ENCODE data around the gene SORCS2. TPM values are rescaled to one million over a fixed set of nuclear protein-coding genes. Genes with fewer than 3 reads are reported as not detected.

SORCS2 gene
- total and polyA plus RNA-seq, 7 donors, result 0.18 to 1.5 (median 0.36) TPM

GRCh38 chr4:7264694-7265093, 72.4 kb downstream of the SORCS2 start:
- H3K27ac ChIP-seq, result no peak overlapping the region
- 84 to 86% (median 84%) methylated on average over 11 of the region's 11 CpGs for WGBS, 3 donors
- ATAC-seq (no peak), DNase-seq (no peak)
- H3K9me3 ChIP-seq, result no peaks in the 10 kb centered on the region
- no peak for TF ChIP-seq CTCF (IDR thresholded peaks at IDR 0.05)
- H3K27me3 ChIP-seq (ENCODE audit: insufficient read depth in 3 of 3, low read length in 2 of 3), result no peaks in the 10 kb centered on the region
- intact Hi-C loops (cut with DNase I), result no loop called here
- no peak overlapping the region for H3K4me3 ChIP-seq
- no peaks in the 10 kb centered on the region for H3K36me3 ChIP-seq (ENCODE audit: insufficient read depth in 1 of 2, low read depth in 1 of 2)
- H3K4me1 ChIP-seq, result peaks cover 14% of the 10 kb centered on the region

GRCh38 chr4:7266525-7267292, 74.4 kb downstream of the SORCS2 start:
- Histone ChIP-seq H3K36me3 (ENCODE audit: insufficient read depth in 1 of 2, low read depth in 1 of 2) (no peaks in the 10 kb centered on the region), H3K27ac (no peak overlapping the region), H3K9me3 (no peaks in the 10 kb centered on the region), H3K4me3 (no peak overlapping the region), H3K4me1 (peaks cover 1% of the 10 kb centered on the region), H3K27me3 (ENCODE audit: insufficient read depth in 3 of 3, low read length in 2 of 3) (no peaks in the 10 kb centered on the region)
- ATAC-seq, result no peak
- no peak for TF ChIP-seq CTCF (IDR thresholded peaks at IDR 0.05)
- intact Hi-C loops (cut with DNase I), result no loop called here
- DNase-seq, result no peak
- whole genome bisulfite sequencing, 3 donors, result 81% methylated on average over 18 of the region's 18 CpGs

GRCh38 chr4:7267829-7268228, 75.5 kb downstream of the SORCS2 start:
- intact Hi-C loops (cut with DNase I), result no loop called here
- TF ChIP-seq CTCF (IDR thresholded peaks at IDR 0.05), result no peak
- no peaks in the 10 kb centered on the region for H3K4me1 ChIP-seq
- H3K27ac ChIP-seq, result no peak overlapping the region
- ATAC-seq (no peak), DNase-seq (no peak)
- 85 to 94% (median 93%) methylated on average over 7 of the region's 7 CpGs for WGBS, 3 donors
- H3K27me3 ChIP-seq (ENCODE audit: insufficient read depth in 3 of 3, low read length in 2 of 3), result no peaks in the 10 kb centered on the region
- no peaks in the 10 kb centered on the region for H3K36me3 ChIP-seq (ENCODE audit: insufficient read depth in 1 of 2, low read depth in 1 of 2)
- no peak overlapping the region for H3K4me3 ChIP-seq
- no peaks in the 10 kb centered on the region for H3K9me3 ChIP-seq

- no peaks in the 10 kb centered on the region for H3K36me3 ChIP-seq (ENCODE audit: insufficient read depth in 1 of 2, low read depth in 1 of 2)
- no peaks in the 10 kb centered on the region for H3K9me3 ChIP-seq
- no peaks in the 10 kb centered on the region for H3K4me1 ChIP-seq
- intact Hi-C loops (cut with DNase I), result no loop called here
- no peak overlapping the region for H3K27ac ChIP-seq
- no peak overlapping the region for H3K4me3 ChIP-seq
- no peak for TF ChIP-seq CTCF (IDR thresholded peaks at IDR 0.05)
- DNase-seq (no peak), ATAC-seq (peak in 1 of 4 donors; percentile 27)
- 59 to 83% (median 77%) methylated on average over 10 of the region's 10 CpGs for WGBS, 3 donors
- no peaks in the 10 kb centered on the region for H3K27me3 ChIP-seq (ENCODE audit: insufficient read depth in 3 of 3, low read length in 2 of 3)
These were observed 76.6 kb downstream of the SORCS2 start for GRCh38 chr4:7268941-7269340.

GRCh38 chr4:7270121-7270520, 77.8 kb downstream of the SORCS2 start:
- Histone ChIP-seq H3K36me3 (ENCODE audit: insufficient read depth in 1 of 2, low read depth in 1 of 2) (no peaks in the 10 kb centered on the region), H3K9me3 (no peaks in the 10 kb centered on the region), H3K27me3 (ENCODE audit: insufficient read depth in 3 of 3, low read length in 2 of 3) (no peaks in the 10 kb centered on the region), H3K27ac (no peak overlapping the region), H3K4me1 (no peaks in the 10 kb centered on the region), H3K4me3 (no peak overlapping the region)
- intact Hi-C loops (cut with DNase I), result no loop called here
- no peak for DNase-seq
- TF ChIP-seq CTCF (IDR thresholded peaks at IDR 0.05), result no peak
- WGBS, 3 donors, result 95 to 96% (median 96%) methylated on average over 17 of the region's 17 CpGs
- ATAC-seq, result no peak

Data from psoas muscle (tissue), 8 donors.